ENCODE data around the gene COL9A1. TPM values are rescaled to one million over a fixed set of nuclear protein-coding genes. Genes with fewer than 3 reads are reported as not detected.

COL9A1 gene
- total and polyA plus RNA-seq, 2 of the 8 experiments (the other 6 are each of a cell fraction or from before 2014, with no cell fraction given), result 7.9 to 18.1 TPM

DNA sequence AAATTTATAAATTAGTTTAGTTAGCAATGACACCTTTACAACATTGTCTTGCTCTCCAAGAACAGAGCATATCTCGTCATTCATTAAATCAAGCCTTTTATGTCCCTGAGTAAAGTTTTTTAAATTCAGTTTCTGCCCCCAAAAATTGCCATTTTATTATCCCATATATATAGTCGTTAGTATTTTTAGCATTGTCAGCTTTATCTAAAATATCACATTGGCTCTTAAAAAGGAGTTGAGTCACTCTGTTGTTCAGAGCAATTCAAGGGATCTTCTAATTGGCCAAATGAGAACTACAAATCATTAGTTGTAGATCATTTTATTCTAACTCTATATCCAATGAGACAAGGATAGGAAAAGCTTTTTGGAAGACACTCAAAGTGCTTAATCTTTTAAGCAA lies 127.1 kb downstream of the COL9A1 start:
- H2BK5ac ChIP-seq (ENCODE audit: low read depth, low read length), result no peak overlapping the region
- no peak overlapping the region for H4K5ac ChIP-seq (ENCODE audit: insufficient read length, low read depth, low read length)
- H2BK120ac ChIP-seq (replicated peaks; ENCODE audit: low read depth, low read length), result no peak overlapping the region
- H4K91ac ChIP-seq (replicated peaks; ENCODE audit: insufficient read length, low read length), result no peak overlapping the region
- H3K9me3 ChIP-seq (ENCODE audit: insufficient read depth in 2 of 2, low read depth in 1 of 2, low read length in 1 of 2), result no peaks in the 10 kb centered on the region; a peak in 1 of 4 replicates
- no peak overlapping the region for H2AK5ac ChIP-seq (ENCODE audit: low read depth, low read length)
- no peaks in the 10 kb centered on the region for H3K36me3 ChIP-seq (ENCODE audit: control insufficient read depth in 2 of 4, insufficient read depth in 4 of 4, low read length in 3 of 4)
- H3K4me3 ChIP-seq (ENCODE audit: extremely low read depth in 1 of 4, insufficient read depth in 2 of 4, low read depth in 3 of 4, low read length in 4 of 4), result no peak overlapping the region
- no peaks in the 10 kb centered on the region for H3K4me1 ChIP-seq (replicated peaks in 1 of 4; ENCODE audit: control insufficient read depth in 3 of 4, insufficient read depth in 4 of 4, low read length in 3 of 4)
- no peaks in the 10 kb centered on the region for H3K27me3 ChIP-seq (replicated peaks in 1 of 4; ENCODE audit: control insufficient read depth in 3 of 4, extremely low read depth in 1 of 4, insufficient read depth in 3 of 4, low read length in 3 of 4)
- DNase-seq (ENCODE audit: low read depth in 1 of 2, low spot score in 2 of 2) (no peak), FAIRE-seq (no peak)
- no peak overlapping the region for H3K18ac ChIP-seq (ENCODE audit: extremely low read depth, low read length)
- peaks cover 2% of the 10 kb centered on the region; the same call in 1 of the 2 replicates for H3K23me2 ChIP-seq (ENCODE audit: low read depth, low read length)
- H3K79me1 ChIP-seq (ENCODE audit: low read depth, low read length), result no peaks in the 10 kb centered on the region
- no peak overlapping the region for H3K9ac ChIP-seq (replicated peaks in 1 of 4; ENCODE audit: extremely low read depth in 1 of 4, low read depth in 3 of 4, low read length in 3 of 4)
- H2BK20ac ChIP-seq (ENCODE audit: low read length), result no peak overlapping the region
- ChIA-PET CTCF (ENCODE audit: partially characterized antibody) (interaction anchor here (0.6 to 1.3 kb wide), 2 partner anchors 9 to 1688 kb away, joined by 3 read pairs; no protein-coding TSS in a partner anchor), POLR2A (ENCODE audit: partially characterized antibody) (no interaction called here)
- no peak overlapping the region for H3K4ac ChIP-seq (replicated peaks; ENCODE audit: insufficient read length, low read depth, low read length)
- no peak overlapping the region for H2AFZ ChIP-seq (ENCODE audit: low read length)
- WGBS, 2 experiments (ENCODE audit: extremely low coverage in 1 of 2, insufficient coverage in 1 of 2, insufficient read length in 1 of 2, insufficient replicate concordance in 2 of 2, low coverage in 1 of 2, low lambda C conversion rate in 2 of 2, missing lambda C conversion rate in 1 of 2), result 94% methylated on average over 2 of the region's 2 CpGs; no CpG with 5 or more reads in 1 of the 2 experiments
- H3K14ac ChIP-seq (ENCODE audit: insufficient read length), result no peak overlapping the region
- H3K79me2 ChIP-seq (ENCODE audit: control insufficient read depth in 1 of 2, insufficient read depth in 2 of 2, low read length in 2 of 2), result no peaks in the 10 kb centered on the region
- no peak overlapping the region for H3K23ac ChIP-seq (ENCODE audit: insufficient read length)
- no peaks in the 10 kb centered on the region for H4K20me1 ChIP-seq (replicated peaks in 1 of 2; ENCODE audit: control insufficient read depth in 1 of 2, insufficient read depth in 2 of 2, low read length in 2 of 2)
- H3K4me2 ChIP-seq (ENCODE audit: insufficient read depth in 1 of 2, low read depth in 2 of 2, low read length in 2 of 2), result no peak overlapping the region
- H3K27ac ChIP-seq (ENCODE audit: low read depth, low read length), result no peak overlapping the region
- no peak overlapping the region for H4K8ac ChIP-seq (ENCODE audit: extremely low read depth, insufficient read depth, low read length)
- no peak overlapping the region for H2BK12ac ChIP-seq (ENCODE audit: low read depth, low read length)
- no peak overlapping the region for H2BK15ac ChIP-seq (ENCODE audit: low read length)
- no peak overlapping the region for H3K56ac ChIP-seq (replicated peaks; ENCODE audit: insufficient read length, low read depth, low read length)
- no peak for TF ChIP-seq NANOG (IDR thresholded peaks at IDR 0.05; ENCODE audit: insufficient read depth, low read depth, low read length, poor library complexity, severe bottlenecking)
- no peak for TF ChIP-seq BACH1 (IDR thresholded peaks at IDR 0.05; ENCODE audit: low read length)
- no peak for TF ChIP-seq RNF2 (IDR thresholded peaks at IDR 0.05; ENCODE audit: borderline replicate concordance, low read depth, low read length, missing control alignments, poor library complexity, severe bottlenecking)
- no peak for TF ChIP-seq KDM5A (IDR thresholded peaks at IDR 0.05; ENCODE audit: low read length)
- no peak for TF ChIP-seq YY1 (IDR thresholded peaks at IDR 0.05; ENCODE audit: low read depth, low read length)
- no peak for TF ChIP-seq SIRT6 (IDR thresholded peaks at IDR 0.05; ENCODE audit: low read length)
- no peak for TF ChIP-seq SAP30 (IDR thresholded peaks at IDR 0.05; ENCODE audit: insufficient read depth, insufficient replicate concordance, low read length)
- no peak for TF ChIP-seq POU5F1 (IDR thresholded peaks at IDR 0.05; ENCODE audit: low read depth, low read length)
- TF ChIP-seq RFX5 (IDR thresholded peaks at IDR 0.05; ENCODE audit: borderline replicate concordance, low read depth, low read length), result no peak
- TF ChIP-seq SP2 (IDR thresholded peaks at IDR 0.05; ENCODE audit: low read length), result no peak
- no peak for TF ChIP-seq FOSL1 (IDR thresholded peaks at IDR 0.05; ENCODE audit: insufficient read depth, low read depth, low read length)
- no peak for TF ChIP-seq TEAD4 (IDR thresholded peaks at IDR 0.05; ENCODE audit: low read depth, low read length)
- TF ChIP-seq, protein P1, sequence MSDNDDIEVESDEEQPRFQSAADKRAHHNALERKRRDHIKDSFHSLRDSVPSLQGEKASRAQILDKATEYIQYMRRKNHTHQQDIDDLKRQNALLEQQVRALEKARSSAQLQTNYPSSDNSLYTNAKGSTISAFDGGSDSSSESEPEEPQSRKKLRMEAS (IDR thresholded peaks at IDR 0.05), result no peak
